Endothelial cell of umbilical vein (primary cell): Measurements from ENCODE around the gene CC2D1A. TPM values are rescaled to one million over a fixed set of nuclear protein-coding genes. Genes with fewer than 3 reads are reported as not detected.

Source experiments
- BruUV-seq: library from RNA; stranded (reverse); fragments of 400-500 nt; replicated peaks from 2 replicates; lab custom pipeline; 2021; lab: Mats Ljungman, UMichigan
- CTCF ChIA-PET: fragments of 300-600, 350-600 bp; sonication (Branson Sonifier 250); formaldehyde crosslinking; loops from one replicate; lab custom pipeline; 2021; ENCODE audit warnings: antibody characterized with exemption, inconsistent platforms; lab: Charles Lee
- POLR2A ChIA-PET: fragments of 300-600, 350-600 bp; sonication (Branson Sonifier 250); formaldehyde crosslinking; loops from one replicate; lab custom pipeline; 2021; ENCODE audit warnings: antibody characterized with exemption, inconsistent platforms; lab: Charles Lee
- DNase-seq: peaks from one replicate; pipeline ENCODE4 v3.0.0-alpha.2; 2011; ENCODE audit warnings: low read depth, low spot score
- FAIRE-seq: peaks from 2 replicates; lab custom pipeline; 2011; peaks lifted over from hg19 to GRCh38; lab: Jason Lieb, UNC
- H2AFZ ChIP-seq: 2 replicates; pipeline ENCODE4 v1.6.0; 2012; ENCODE audit warnings: low read depth, low read length, control low read depth, inconsistent platforms
- H3K27ac ChIP-seq: 2 replicates; pipeline ENCODE4 v1.5.1; 2011; ENCODE audit warnings: low read depth, mild to moderate bottlenecking, control low read depth, low read length, moderate library complexity; ENCODE audit not compliant: insufficient read depth
- H3K27me3 ChIP-seq, 2 experiments: 2 replicates each; pipeline versions ENCODE4 v1.6.0 to v1.6.1; 2011; ENCODE audit warnings: low read length in 2 of 2, mixed read lengths in 1 of 2; ENCODE audit not compliant: control insufficient read depth in 2 of 2, insufficient read depth in 2 of 2
- H3K36me3 ChIP-seq, 2 experiments: 2 replicates in 1 of 2; 3 replicates in 1 of 2; pipeline ENCODE4 v1.5.1; 2011; ENCODE audit warnings: low read length in 2 of 2, mild to moderate bottlenecking in 1 of 2, moderate library complexity in 1 of 2; ENCODE audit not compliant: control insufficient read depth in 2 of 2, insufficient read depth in 2 of 2; ENCODE audit errors: extremely low read depth in 1 of 2
- H3K4me1 ChIP-seq: 3 replicates; pipeline ENCODE4 v1.5.1; 2011; ENCODE audit warnings: mild to moderate bottlenecking, low read length; ENCODE audit not compliant: control insufficient read depth, insufficient read depth; ENCODE audit errors: extremely low read depth
- H3K4me2 ChIP-seq: 2 replicates; pipeline ENCODE4 v1.6.1; 2011; ENCODE audit warnings: low read length, control low read depth, mixed read lengths; ENCODE audit not compliant: insufficient read depth
- H3K4me3 ChIP-seq, 3 experiments: fragments of 200-600 bp in 1 of 3; sonication (generic), shearing (Covaris generic) in 1 of 3; replicated peaks in 1 of 3; 2 replicates each; pipeline ENCODE4 v1.5.1; 2011 to 2016; ENCODE audit warnings: control low read depth in 3 of 3, low read length in 3 of 3, mild to moderate bottlenecking in 2 of 3, inconsistent platforms in 1 of 3, low read depth in 1 of 3, moderate library complexity in 1 of 3; ENCODE audit not compliant: insufficient read depth in 1 of 3
- H3K79me2 ChIP-seq: 2 replicates; pipeline ENCODE4 v1.6.0; 2012; ENCODE audit warnings: low read length, inconsistent platforms; ENCODE audit not compliant: control insufficient read depth, insufficient read depth
- H3K9ac ChIP-seq: replicated peaks from 2 replicates; pipeline ENCODE3; 2011; ENCODE audit warnings: low read length, control low read depth; ENCODE audit not compliant: insufficient read depth; ENCODE audit errors: extremely low read depth
- H3K9me1 ChIP-seq: replicated peaks from 3 replicates; pipeline ENCODE4 v1.6.0; 2011; ENCODE audit warnings: mild to moderate bottlenecking, low read length; ENCODE audit not compliant: control insufficient read depth, insufficient read depth; ENCODE audit errors: extremely low read depth
- H3K9me3 ChIP-seq: replicated peaks from 2 replicates; pipeline ENCODE4 v1.5.1; 2012; ENCODE audit warnings: low read length, inconsistent platforms; ENCODE audit not compliant: control insufficient read depth, insufficient read depth
- H4K20me1 ChIP-seq: replicated peaks from 2 replicates; pipeline ENCODE3; 2011; ENCODE audit warnings: mild to moderate bottlenecking, low read length; ENCODE audit not compliant: control insufficient read depth, insufficient read depth; ENCODE audit errors: extremely low read depth
- CTCF ChIP-seq, 2 donors: IDR thresholded peaks; 1 replicate in 1 of 2; 2 replicates in 1 of 2; pipeline ENCODE4 v1.5.1; 2011; ENCODE audit warnings: low read length in 2 of 2, mild to moderate bottlenecking in 2 of 2, moderate library complexity in 2 of 2, control low read depth in 1 of 2, inconsistent platforms in 1 of 2, low read depth in 1 of 2; ENCODE audit not compliant: insufficient read depth in 1 of 2; ENCODE audit errors: extremely low read depth in 1 of 2
- EZH2 ChIP-seq: IDR thresholded peaks from 2 replicates; pipeline ENCODE4 v1.6.1; 2012; ENCODE audit warnings: borderline replicate concordance, low read depth, mild to moderate bottlenecking, moderate library complexity, low read length, inconsistent platforms; ENCODE audit not compliant: severe bottlenecking
- FOS ChIP-seq: IDR thresholded peaks from 2 replicates; pipeline ENCODE4 v1.6.1; 2011; ENCODE audit warnings: mild to moderate bottlenecking, low read length, moderate library complexity, borderline replicate concordance; ENCODE audit not compliant: insufficient read depth
- GATA2 ChIP-seq: IDR thresholded peaks from 2 replicates; pipeline ENCODE4 v1.7.0; 2011; ENCODE audit warnings: low read depth, mild to moderate bottlenecking, moderate library complexity, mixed read lengths, low read length; ENCODE audit not compliant: insufficient read length, insufficient read depth
- JUN ChIP-seq: IDR thresholded peaks from 2 replicates; pipeline ENCODE4 v1.6.1; 2011; ENCODE audit warnings: borderline replicate concordance, low read depth; ENCODE audit not compliant: insufficient read length, insufficient read depth
- MYC ChIP-seq: IDR thresholded peaks from one replicate; pipeline ENCODE4 v1.6.1; 2011; ENCODE audit warnings: mild to moderate bottlenecking, low read depth, low read length
- POLR2A ChIP-seq: IDR thresholded peaks from 2 replicates; pipeline ENCODE4 v1.6.1; 2012; ENCODE audit warnings: low read depth, mild to moderate bottlenecking, control low read depth, low read length
- POLR2AphosphoS5 ChIP-seq: IDR thresholded peaks from 2 replicates; pipeline ENCODE4 v1.6.1; 2012; ENCODE audit warnings: low read depth, mild to moderate bottlenecking, control low read depth, low read length, moderate library complexity; ENCODE audit not compliant: insufficient read depth
- dilution Hi-C: fragments of 300-500 bp; cut with MboI; formaldehyde crosslinking; loops from one replicate; pipeline ENCODE4 v1.15.0; 2019; ENCODE audit warnings: low sequenced_read_pairs; ENCODE audit not compliant: extremely low pct_ligation_motif_present
- intact Hi-C: fragments of 100-400 bp; cut with micrococcal nuclease; formaldehyde crosslinking; loops from one replicate; pipeline ENCODE4 v1.10.0; 2022
- polyA plus RNA-seq, 4 experiments: library from polyadenylated mRNA; depleted of rRNA in 3 of 4; stranded (reverse) in 3 of 4; unstranded in 1 of 4; fragments of >200 nt; gene quantifications; 2 replicates each; pipeline versions ENCODE4 v1.2.1 to v1.2.3, GENCODE V29; 2011 to 2012; ENCODE audit warnings: missing spikeins in 1 of 4
- total RNA-seq: library from RNA; stranded (reverse); gene quantifications from 2 replicates; pipeline ENCODE4 v1.2.3, GENCODE V29; 2021
- TF ChIP-seq, protein P1 (sequence below): IDR thresholded peaks from 2 replicates; pipeline ENCODE4 v1.6.1; 2011; ENCODE audit not compliant: insufficient read depth, insufficient read length

The CC2D1A gene
- total and polyA plus RNA-seq, 2 donors (not counting 3 experiments of a cell fraction or from before 2014, with no cell fraction given) = 13.6 to 33.7 TPM

DNA sequence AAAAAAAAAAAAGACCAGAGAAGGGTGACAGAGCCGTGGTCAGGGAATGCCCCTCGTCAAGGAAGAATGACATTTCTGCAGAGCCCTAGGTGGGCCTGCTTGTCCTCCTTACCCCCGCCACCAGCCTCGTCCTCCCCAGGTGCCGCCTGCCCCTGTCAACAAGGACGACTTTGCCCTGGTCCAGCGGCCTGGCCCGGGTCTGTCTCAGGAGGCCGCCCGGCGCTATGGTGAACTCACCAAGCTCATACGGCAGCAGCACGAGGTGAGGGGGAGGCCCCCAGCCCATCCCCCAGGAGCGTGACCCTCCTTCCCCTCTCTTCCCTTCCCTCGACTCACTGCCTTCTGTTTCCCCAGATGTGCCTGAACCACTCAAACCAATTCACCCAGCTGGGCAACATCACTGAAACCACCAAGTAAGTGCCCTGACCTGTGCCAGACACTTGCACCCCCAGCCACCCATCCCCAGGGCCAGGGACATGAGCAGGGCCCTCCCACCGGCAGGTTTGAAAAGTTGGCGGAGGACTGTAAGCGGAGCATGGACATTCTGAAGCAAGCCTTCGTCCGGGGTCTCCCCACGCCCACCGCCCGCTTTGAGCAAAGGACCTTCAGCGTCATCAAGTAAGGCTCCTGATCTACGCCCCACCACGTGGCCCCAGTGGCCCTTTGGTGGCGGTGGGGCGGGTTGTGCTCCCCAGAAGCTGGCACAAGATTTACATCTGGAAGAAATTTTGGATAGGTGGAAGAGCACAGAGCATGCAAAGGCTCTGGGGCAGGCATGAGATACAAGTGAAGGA, 17.4 kb downstream of the CC2D1A start:
- H2AFZ ChIP-seq = no peak overlapping the region
- TF ChIP-seq MYC = no peak
- no peak for TF ChIP-seq FOS
- no peak for TF ChIP-seq JUN
- TF ChIP-seq POLR2A = no peak
- TF ChIP-seq, protein P1, sequence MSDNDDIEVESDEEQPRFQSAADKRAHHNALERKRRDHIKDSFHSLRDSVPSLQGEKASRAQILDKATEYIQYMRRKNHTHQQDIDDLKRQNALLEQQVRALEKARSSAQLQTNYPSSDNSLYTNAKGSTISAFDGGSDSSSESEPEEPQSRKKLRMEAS = no peak
- TF ChIP-seq GATA2 = no peak
- TF ChIP-seq POLR2AphosphoS5 = no peak
- TF ChIP-seq EZH2 = no peak
- TF ChIP-seq CTCF (IDR thresholded peaks at IDR 0.05; ENCODE audit: extremely low read depth in 1 of 2, insufficient read depth in 1 of 2, low read depth in 1 of 2, low read length in 2 of 2) = no peak
- H3K4me3 ChIP-seq = no peak overlapping the region
- H3K9ac ChIP-seq = no peak overlapping the region
- no peaks in the 10 kb centered on the region for H3K4me1 ChIP-seq
- H3K9me1 ChIP-seq = no peaks in the 10 kb centered on the region
- ChIA-PET POLR2A (no interaction called here), CTCF (no interaction called here)
- H3K79me2 ChIP-seq = no peaks in the 10 kb centered on the region
- no peaks in the 10 kb centered on the region for H3K27me3 ChIP-seq
- FAIRE-seq = no peak
- BruUV-seq = no TSS peak
- dilution Hi-C loops (no loop called here), intact Hi-C loops (no loop called here)
- H3K9me3 ChIP-seq = no peaks in the 10 kb centered on the region
- no peaks in the 10 kb centered on the region for H4K20me1 ChIP-seq
- H3K36me3 ChIP-seq = peaks cover 3 to 26% of the 10 kb centered on the region in 2 experiments
- H3K27ac ChIP-seq = no peak overlapping the region
- no peak overlapping the region for H3K4me2 ChIP-seq
- no peak for DNase-seq
